ENCODE measurements around the gene SLC9A6. TPM values are rescaled to one million over a fixed set of nuclear protein-coding genes. Genes with fewer than 3 reads are reported as not detected.

Gene SLC9A6
- total and polyA plus RNA-seq, 2 of the 13 experiments (the other 11 are each of a cell fraction or from before 2014, with no cell fraction given): 3.9 to 8.0 TPM

DNA sequence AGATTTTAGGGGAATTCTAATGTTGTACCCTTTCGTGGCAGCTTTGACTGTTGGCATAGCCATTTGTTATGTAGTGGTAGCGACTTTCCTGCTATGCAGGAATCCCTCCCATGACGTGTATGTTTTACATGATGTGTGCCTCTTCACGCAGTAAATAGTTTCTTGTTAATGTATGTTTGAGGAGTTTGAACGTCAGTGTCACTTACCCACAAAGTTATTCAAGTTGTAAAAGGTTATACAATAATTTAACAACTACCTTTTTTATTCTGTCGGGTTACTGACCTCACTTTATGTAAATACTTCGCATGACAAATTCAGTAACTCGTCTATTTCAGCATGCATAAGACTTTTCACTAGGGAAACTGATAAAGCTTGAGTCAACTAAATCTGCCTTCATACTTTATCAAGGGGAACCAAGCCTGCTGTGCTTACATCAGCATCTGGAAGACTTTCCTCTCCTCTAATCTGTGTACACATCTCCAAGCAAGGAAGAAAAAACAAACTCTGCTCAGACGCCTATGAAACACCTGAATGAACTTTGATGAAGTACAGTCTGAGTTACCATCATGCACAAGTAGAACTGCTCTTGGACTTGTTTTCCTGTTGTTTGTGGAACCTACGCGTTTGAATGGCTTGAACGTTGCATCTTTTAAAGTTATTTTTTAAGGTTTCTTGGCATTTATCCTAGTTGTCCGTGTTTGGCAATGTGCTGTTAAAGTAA is 61.2 kb downstream of the SLC9A6 start:
- no peaks in the 10 kb centered on the region for H3K36me3 ChIP-seq (replicated peaks in 1 of 2; ENCODE audit: control insufficient read depth in 1 of 2, insufficient read depth in 2 of 2, low read length in 2 of 2)
- no peaks in the 10 kb centered on the region for H3K27me3 ChIP-seq (ENCODE audit: control insufficient read depth in 1 of 2, insufficient read depth in 2 of 2, low read length in 2 of 2)
- no peaks in the 10 kb centered on the region for H3K79me2 ChIP-seq (ENCODE audit: insufficient read depth, low read length)
- H3K9me3 ChIP-seq (ENCODE audit: low read length): no peaks in the 10 kb centered on the region
- ATAC-seq (no peak), FAIRE-seq (no peak), DNase-seq (ENCODE audit: low spot score) (no peak)
- TF ChIP-seq SSRP1 (CRISPR knock-in tag; IDR thresholded peaks at IDR 0.05) (no peak), MYC (CRISPR knock-in tag; IDR thresholded peaks at IDR 0.05; ENCODE audit: borderline replicate concordance) (no peak), POLR2A (IDR thresholded peaks at IDR 0.05; ENCODE audit: insufficient read depth in 1 of 2, low read depth in 2 of 2, low read length in 2 of 2) (no peak), ZKSCAN5 (CRISPR knock-in tag; IDR thresholded peaks at IDR 0.05) (no peak)
- intact Hi-C loops (cut with micrococcal nuclease; ENCODE audit: unreplicated experiment) (no loop called here), in situ Hi-C loops (cut with HindIII; ENCODE audit: extremely low pct_ligation_motif_present, low pct_unique_long_range_greater_than_20kb) (no loop called here)
- POLR2A ChIA-PET: no interaction called here
- no peak overlapping the region for H3K4me2 ChIP-seq (ENCODE audit: low read depth, low read length)
- no peak overlapping the region for H3K4me3 ChIP-seq (replicated peaks in 1 of 3; ENCODE audit: insufficient read depth in 1 of 3, low read depth in 2 of 3, low read length in 3 of 3)
- H3K9ac ChIP-seq (ENCODE audit: insufficient read depth, low read depth, low read length): no peak overlapping the region
- H2AFZ ChIP-seq (ENCODE audit: low read length): no peak overlapping the region
- BruUV-seq (replicated peaks): no TSS peak
- no peaks in the 10 kb centered on the region for H3K4me1 ChIP-seq (ENCODE audit: insufficient read depth, low read length)
- no peaks in the 10 kb centered on the region for H4K20me1 ChIP-seq (ENCODE audit: insufficient read depth, low read length)
- no peak overlapping the region for H3K27ac ChIP-seq (ENCODE audit: extremely low read length, insufficient read depth, low read length)
- WGBS (ENCODE audit: low lambda C conversion rate): 94% methylated on average over 13 of the region's 13 CpGs
- CTCF ChIA-PET (ENCODE audit: low intra/inter-chr PET ratio, low total read pairs): no interaction called here

DNA sequence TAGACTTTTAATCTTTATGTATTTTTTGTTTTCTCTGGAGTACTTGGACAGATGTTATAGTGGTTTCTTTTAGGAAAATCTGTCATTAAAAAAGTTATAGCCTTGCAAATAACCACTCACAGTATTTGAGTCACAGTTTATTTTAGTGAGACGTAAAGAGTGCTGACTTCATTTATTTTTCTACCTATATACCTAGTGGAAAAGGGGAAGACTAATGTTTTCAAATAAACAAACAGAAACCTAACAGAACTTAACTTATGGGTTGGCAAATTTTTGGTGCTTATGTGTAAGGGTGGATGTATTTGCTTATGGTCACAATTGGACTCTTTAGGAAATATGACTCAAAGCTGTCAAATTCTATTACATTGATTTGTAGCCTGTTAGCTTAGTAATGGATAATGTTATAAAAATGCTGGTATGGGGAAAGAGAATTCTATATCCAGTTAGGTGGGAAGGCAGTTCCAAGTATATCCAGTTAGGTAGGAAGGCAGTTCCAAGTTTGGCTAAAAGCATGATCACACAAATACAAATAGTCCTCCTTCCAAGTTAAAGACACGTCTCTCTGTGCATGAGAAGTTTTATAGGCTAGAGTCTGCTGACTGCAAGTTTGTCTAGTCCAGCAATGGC is 61.9 kb downstream of the SLC9A6 start:
- H3K9me3 ChIP-seq (ENCODE audit: low read length): no peaks in the 10 kb centered on the region
- TF ChIP-seq ZNF775 (CRISPR knock-in tag; IDR thresholded peaks at IDR 0.05; ENCODE audit: borderline replicate concordance): no peak
- no peak for TF ChIP-seq CHD2 (IDR thresholded peaks at IDR 0.05; ENCODE audit: low read depth, low read length)
- TF ChIP-seq STAT5B (CRISPR knock-in tag; IDR thresholded peaks at IDR 0.05): no peak
- TF ChIP-seq HDAC6 (IDR thresholded peaks at IDR 0.05; ENCODE audit: low read depth, low read length): no peak
- TF ChIP-seq ZNF83 (CRISPR knock-in tag; IDR thresholded peaks at IDR 0.05; ENCODE audit: borderline replicate concordance): no peak
- no peak for TF ChIP-seq ZNF556 (CRISPR knock-in tag; IDR thresholded peaks at IDR 0.05; ENCODE audit: borderline replicate concordance)
- TF ChIP-seq, protein P1, sequence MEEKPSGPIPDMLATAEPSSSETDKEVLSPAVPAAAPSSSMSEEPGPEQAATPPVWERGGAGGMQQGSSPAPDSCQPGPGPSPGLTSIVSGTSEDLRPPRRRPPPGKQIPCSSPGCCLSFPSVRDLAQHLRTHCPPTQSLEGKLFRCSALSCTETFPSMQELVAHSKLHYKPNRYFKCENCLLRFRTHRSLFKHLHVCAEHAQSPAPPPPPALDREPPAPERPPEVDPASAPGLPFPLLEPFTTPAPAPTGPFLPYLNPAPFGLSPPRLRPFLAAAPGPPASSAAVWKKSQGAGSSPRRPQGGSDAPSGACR (CRISPR knock-in tag; IDR thresholded peaks at IDR 0.05): no peak
- TF ChIP-seq KDM1A (CRISPR knock-in tag; IDR thresholded peaks at IDR 0.05): no peak
- TF ChIP-seq FOXK2 (IDR thresholded peaks at IDR 0.05): no peak
- no peak for TF ChIP-seq TOE1 (CRISPR knock-in tag; IDR thresholded peaks at IDR 0.05)
- TF ChIP-seq ZNF543 (CRISPR knock-in tag; IDR thresholded peaks at IDR 0.05): no peak
- TF ChIP-seq ZNF850 (CRISPR knock-in tag; conservative IDR thresholded peaks at IDR 0.05): no peak
- TF ChIP-seq ZSCAN9 (CRISPR knock-in tag; IDR thresholded peaks at IDR 0.05; ENCODE audit: borderline replicate concordance): no peak
- TF ChIP-seq JDP2 (CRISPR knock-in tag; IDR thresholded peaks at IDR 0.05; ENCODE audit: borderline replicate concordance): no peak
- no peak overlapping the region for H3K27ac ChIP-seq (ENCODE audit: extremely low read length, insufficient read depth, low read length)
- no peak overlapping the region for H2AFZ ChIP-seq (ENCODE audit: low read length)
- in situ Hi-C loops (cut with HindIII; ENCODE audit: extremely low pct_ligation_motif_present, low pct_unique_long_range_greater_than_20kb): no loop called here
- ChIA-PET CTCF (ENCODE audit: low intra/inter-chr PET ratio, low total read pairs) (no interaction called here), POLR2A (no interaction called here)
- WGBS (ENCODE audit: low lambda C conversion rate): 86% methylated on average over 1 of the region's 2 CpGs
- no peaks in the 10 kb centered on the region for H4K20me1 ChIP-seq (ENCODE audit: insufficient read depth, low read length)
- H3K4me1 ChIP-seq (ENCODE audit: insufficient read depth, low read length): no peaks in the 10 kb centered on the region
- FAIRE-seq: no peak
- no TSS peak for BruUV-seq (replicated peaks)
- intact Hi-C loops (cut with micrococcal nuclease; ENCODE audit: unreplicated experiment): no loop called here
- no peak for DNase-seq (ENCODE audit: low spot score)
- H3K79me2 ChIP-seq (ENCODE audit: insufficient read depth, low read length): no peaks in the 10 kb centered on the region
- H3K36me3 ChIP-seq (replicated peaks in 1 of 2; ENCODE audit: control insufficient read depth in 1 of 2, insufficient read depth in 2 of 2, low read length in 2 of 2): no peaks in the 10 kb centered on the region
- no peaks in the 10 kb centered on the region for H3K27me3 ChIP-seq (ENCODE audit: control insufficient read depth in 1 of 2, insufficient read depth in 2 of 2, low read length in 2 of 2)
- H3K9ac ChIP-seq (ENCODE audit: insufficient read depth, low read depth, low read length): no peak overlapping the region
- no peak for ATAC-seq
- no peak overlapping the region for H3K4me3 ChIP-seq (replicated peaks in 1 of 3; ENCODE audit: insufficient read depth in 1 of 3, low read depth in 2 of 3, low read length in 3 of 3)
- H3K4me2 ChIP-seq (ENCODE audit: low read depth, low read length): no peak overlapping the region
